GDM1 (cell line): ENCODE data around the gene ELAPOR1.
A peak's percentile ranks its signal among the peaks of the same experiment; 100 is the strongest.

Source experiments
- DNase-seq: peaks from one replicate; lab custom pipeline; 2025; lab: John Stamatoyannopoulos, UW

ELAPOR1 gene

GRCh38 chr1:109113590-109114341, at the start of gene ELAPOR1:
TSS of gene ELAPOR1 (plus strand) at chr1:109114115. CDS start at chr1:109114184, 69 bp downstream.
- DNase-seq, result no peak

- DNase-seq, result no peak
These were observed 48.8 kb upstream of the ELAPOR1 start for GRCh38 chr1:109065137-109065536.

DNA sequence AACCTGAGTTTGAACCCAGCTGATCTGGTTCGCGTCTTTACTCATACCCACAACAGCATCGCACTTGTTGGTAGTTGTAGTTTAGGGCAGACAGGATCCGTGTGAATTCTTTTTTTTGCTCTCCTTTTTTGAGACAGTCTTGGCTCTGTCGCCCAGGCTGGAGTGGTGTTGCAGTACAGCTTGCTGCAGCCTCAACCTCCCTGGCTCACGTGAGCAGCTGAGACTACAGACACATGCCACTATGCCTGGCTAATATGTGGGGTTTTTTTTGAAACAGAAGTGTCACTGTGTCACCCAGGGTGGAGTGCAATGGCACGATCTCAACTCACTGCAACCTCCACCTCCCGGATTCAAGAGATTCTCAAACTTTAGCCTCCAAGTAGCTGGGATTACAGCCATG, 46.0 kb upstream of the ELAPOR1 start:
- no peak for DNase-seq

- no peak for DNase-seq
These were observed 44.6 kb upstream of the ELAPOR1 start for GRCh38 chr1:109069294-109069693.

- DNase-seq, result peak; percentile 80
These were observed 38.1 kb upstream of the ELAPOR1 start, which contains the start of gene TAF13 for GRCh38 chr1:109075531-109076490. TSS of gene TAF13 (minus strand) at chr1:109076003. CDS start at chr1:109075947, 56 bp downstream.

DNA sequence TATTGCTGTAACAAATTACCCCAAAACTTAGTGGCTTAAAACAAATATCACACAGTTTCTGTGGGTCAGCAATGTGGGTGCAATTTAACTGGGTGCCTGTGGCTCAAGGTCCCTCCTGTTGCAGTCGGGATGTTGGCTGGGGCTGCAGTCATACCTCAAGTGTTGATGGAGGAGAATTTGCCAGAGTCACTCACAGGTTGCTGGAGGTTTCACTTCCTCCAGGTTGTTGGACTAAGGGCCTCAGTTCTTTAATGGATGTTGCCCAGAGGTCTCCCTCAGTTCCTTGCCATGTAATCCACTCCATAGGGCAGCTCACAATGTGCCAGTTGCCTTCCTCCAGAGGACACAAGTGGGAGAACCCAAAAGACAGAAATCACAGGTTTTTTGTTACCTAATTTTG, 35.6 kb upstream of the ELAPOR1 start:
- no peak for DNase-seq

DNA sequence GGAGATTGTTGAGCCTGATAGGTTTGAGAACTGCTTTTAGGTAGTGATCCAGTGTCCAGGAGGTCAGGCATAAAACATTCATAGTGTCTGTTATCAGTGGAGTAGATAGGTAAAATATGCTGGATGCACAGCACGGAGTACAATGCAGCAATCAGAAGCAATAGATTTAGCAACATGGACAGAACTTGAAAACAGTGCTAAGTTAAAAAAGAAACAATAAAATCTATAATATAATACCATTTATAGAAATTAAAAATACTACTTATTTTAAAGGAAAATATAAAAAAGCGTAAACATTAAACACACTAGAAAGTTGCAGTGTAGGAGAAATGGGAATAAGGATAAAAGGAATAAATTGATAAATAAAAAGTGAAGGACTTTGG, 34.7 kb upstream of the ELAPOR1 start:
- no peak for DNase-seq

DNA sequence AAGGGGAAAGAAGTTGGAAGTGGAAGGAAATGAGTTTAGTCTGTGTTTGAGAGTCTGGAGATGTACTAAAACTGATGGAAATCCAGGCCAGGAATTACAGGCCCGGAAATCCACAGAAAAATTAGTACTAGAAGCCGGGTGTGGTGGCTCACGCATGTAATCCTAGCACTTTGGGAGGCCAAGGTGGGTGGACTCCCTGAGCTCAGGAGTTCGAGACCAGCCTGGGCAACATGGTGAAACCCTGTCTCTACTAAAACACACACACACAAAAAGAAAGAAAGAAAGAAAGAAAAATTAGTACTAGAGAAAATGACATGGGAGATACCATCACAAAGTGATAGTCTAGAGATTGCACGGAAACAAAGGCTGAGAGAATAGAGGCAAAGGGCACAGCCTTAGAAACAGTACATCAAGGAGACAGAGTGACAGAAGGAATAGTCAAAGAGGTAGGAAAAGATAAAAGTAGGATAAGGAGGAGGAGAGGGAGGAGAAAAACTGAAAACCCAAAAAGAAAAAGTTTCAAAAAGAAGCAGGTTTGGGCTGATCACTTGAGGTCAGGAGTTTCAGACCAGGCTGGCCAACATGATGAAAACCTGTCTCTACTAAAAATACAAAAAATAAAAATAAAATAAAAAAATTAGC, 33.4 kb upstream of the ELAPOR1 start:
- no peak for DNase-seq

- no peak for DNase-seq
These were observed 30.4 kb upstream of the ELAPOR1 start for GRCh38 chr1:109083501-109083900.

GRCh38 chr1:109083923-109084322, 30.0 kb upstream of the ELAPOR1 start:
- no peak for DNase-seq

- DNase-seq, result no peak
These were observed 29.1 kb upstream of the ELAPOR1 start for GRCh38 chr1:109084563-109085517.

- DNase-seq, result peak; percentile 46
These were observed 24.5 kb upstream of the ELAPOR1 start for GRCh38 chr1:109089242-109090015.

DNA sequence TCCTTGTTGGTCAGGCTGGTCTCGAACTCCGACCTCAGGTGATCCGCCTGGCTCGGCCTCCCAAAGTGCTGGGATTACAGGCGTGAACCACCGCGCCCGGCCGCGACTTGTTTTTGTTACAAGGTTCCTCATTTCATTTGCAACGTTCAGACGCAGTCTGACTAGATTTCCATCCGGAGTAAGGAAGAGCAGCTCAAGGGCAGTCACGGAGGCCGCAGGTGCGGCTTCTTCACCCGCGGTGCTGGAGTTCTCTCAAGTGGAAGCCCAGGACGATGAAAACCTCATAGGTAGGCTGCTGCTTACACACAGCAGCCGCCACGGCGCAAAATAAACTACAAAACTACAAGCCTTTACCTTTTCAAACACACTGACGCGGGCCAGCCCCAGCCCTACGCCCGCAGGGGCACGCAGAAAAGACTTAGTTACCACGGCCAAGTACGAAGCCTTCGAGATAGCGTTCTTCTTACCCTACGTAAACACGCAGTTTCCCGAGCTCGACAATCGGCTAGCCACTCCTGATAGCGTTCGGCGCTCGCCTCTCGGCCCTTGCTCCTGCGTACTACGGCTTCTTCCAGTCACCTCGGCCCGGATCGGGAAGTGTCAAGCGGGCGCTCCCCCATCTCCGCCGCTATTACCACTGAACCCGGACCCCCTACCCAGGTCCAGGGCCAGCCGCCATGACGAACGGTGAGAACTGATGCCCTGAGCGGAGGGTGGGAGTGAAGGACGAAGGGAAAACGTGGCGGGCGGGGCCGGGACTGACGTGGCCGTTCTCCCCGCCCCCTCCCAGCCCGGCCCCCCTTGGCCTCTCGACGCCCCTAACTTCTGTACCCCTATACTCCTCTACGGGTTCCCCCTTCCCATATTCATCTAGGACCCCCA, 23.5 kb upstream of the ELAPOR1 start, which contains the start of gene TMEM167B:
Gene TMEM167B (plus strand): TSS at position 569 of the 882 bp plus-strand sequence. CDS start 109 bp downstream, at position 678.
- peak; percentile 91 for DNase-seq

GRCh38 chr1:109091078-109091838, 22.7 kb upstream of the ELAPOR1 start:
- DNase-seq, result no peak

GRCh38 chr1:109091839-109092193, 22.1 kb upstream of the ELAPOR1 start:
- no peak for DNase-seq

- no peak for DNase-seq
These were observed 19.5 kb upstream of the ELAPOR1 start for GRCh38 chr1:109094377-109094803.

GRCh38 chr1:109094871-109095270, 19.0 kb upstream of the ELAPOR1 start:
- DNase-seq, result no peak

GRCh38 chr1:109095631-109096030, 18.3 kb upstream of the ELAPOR1 start:
- DNase-seq, result no peak

DNA sequence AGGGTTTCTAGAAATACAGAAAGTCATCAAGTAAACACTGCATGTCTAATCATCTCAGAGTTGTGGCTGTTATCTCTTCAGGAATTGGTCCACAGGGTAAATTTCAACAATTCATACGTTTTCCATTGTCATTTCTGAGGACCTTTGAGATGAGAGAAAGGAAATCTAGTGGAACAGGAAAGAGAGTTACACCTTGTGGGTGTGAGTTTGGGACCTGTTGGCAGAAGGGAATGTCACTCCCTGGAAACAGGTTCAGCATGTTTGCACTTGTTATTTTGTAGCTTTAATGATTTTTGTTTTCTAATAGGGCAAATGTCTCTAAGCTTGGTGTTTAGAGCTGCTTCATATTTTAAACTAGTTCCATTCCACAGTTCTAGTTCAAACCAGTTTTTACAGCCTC, 17.8 kb upstream of the ELAPOR1 start:
- no peak for DNase-seq
